Myocyte (in vitro differentiated cells): ENCODE measurements around the gene RANBP10. TPM values are rescaled to one million over a fixed set of nuclear protein-coding genes. Genes with fewer than 3 reads are reported as not detected.

Experiments used
- DNase-seq: peaks from one replicate; pipeline ENCODE4 v3.0.0-alpha.2; 2012; ENCODE audit warnings: low read depth
- total RNA-seq: library from RNA; depleted of rRNA; stranded (reverse); fragments of >200 nt; gene quantifications from 2 replicates; pipeline ENCODE4 v1.2.3, GENCODE V29; 2014

The RANBP10 gene
- total RNA-seq, 1 donor from 2014 or later = 6.9 TPM

DNA sequence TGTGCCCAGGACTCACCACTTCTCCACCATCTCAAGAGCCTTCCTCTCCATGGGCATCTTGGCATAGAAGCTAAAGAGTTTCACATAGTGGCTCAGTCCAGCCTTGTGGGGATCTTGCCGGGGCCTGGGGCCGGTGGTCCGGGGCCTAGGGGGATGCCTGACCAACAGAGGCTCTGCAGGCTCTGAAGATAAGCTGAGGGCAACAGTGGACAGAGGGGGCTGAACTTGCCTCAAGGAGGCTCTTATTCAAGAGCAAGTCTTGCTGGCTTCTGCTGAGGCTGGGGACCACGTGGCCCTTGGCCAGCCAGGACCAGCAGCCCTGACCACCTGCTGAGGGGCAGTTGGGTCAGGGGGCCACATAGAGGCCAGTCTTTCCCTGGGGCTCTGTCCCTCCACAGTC is 22.3 kb upstream of the RANBP10 start:
- DNase-seq = no peak

DNA sequence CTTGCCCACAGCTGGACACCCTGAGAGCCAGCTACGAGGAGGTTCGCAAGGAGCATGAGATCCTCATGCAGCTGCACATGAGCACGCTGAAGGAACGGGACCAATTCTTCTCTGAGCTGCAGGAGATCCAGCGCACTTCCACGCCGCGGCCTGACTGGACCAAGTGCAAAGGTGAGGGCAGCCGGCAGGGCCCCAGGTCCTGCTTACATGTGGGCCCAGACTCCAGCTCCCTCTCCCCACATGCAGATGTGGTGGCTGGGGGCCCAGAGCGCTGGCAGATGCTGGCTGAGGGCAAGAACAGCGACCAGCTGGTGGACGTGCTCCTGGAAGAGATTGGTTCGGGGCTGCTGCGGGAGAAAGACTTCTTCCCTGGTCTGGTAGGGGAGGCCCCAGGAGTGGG is 19.5 kb upstream of the RANBP10 start:
- no peak for DNase-seq

DNA sequence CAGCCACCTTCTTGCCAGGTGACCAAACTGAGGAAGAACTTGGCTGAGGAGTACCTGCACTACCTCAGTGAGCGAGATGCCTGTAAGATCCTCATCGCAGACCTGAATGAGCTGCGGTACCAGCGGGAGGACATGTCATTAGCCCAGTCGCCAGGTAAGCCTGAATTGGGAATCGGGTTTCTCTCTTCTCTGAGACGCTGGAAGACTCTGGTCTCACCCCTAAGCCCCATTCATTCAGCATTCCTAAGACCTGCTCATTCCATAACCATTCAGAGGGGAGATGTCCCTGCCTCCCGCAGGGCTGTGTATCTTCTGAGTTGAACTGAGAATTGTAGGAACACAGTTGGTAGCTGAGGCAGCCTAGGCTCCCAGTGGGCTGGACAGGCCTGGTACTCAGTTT is 18.8 kb upstream of the RANBP10 start:
- DNase-seq = no peak

DNA sequence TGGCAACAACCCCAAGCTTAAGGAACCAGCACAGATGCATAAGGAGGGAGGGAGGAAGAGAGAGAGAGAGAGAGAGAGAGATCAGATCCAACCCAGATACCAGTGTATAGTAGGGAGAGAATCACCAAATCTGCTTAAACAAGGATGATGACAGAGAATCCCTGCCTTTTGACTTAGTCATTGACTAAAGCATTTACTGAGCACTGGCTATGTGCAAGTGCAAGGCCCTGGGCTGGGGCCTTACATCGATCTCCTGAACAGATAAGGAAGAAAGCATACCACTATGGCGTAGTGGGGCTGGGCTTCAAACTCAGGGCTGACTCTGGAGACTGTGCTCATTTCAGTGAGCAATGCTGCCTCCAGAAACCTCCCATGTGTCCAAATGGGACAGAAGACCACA is 16.2 kb upstream of the RANBP10 start:
- DNase-seq = no peak

DNA sequence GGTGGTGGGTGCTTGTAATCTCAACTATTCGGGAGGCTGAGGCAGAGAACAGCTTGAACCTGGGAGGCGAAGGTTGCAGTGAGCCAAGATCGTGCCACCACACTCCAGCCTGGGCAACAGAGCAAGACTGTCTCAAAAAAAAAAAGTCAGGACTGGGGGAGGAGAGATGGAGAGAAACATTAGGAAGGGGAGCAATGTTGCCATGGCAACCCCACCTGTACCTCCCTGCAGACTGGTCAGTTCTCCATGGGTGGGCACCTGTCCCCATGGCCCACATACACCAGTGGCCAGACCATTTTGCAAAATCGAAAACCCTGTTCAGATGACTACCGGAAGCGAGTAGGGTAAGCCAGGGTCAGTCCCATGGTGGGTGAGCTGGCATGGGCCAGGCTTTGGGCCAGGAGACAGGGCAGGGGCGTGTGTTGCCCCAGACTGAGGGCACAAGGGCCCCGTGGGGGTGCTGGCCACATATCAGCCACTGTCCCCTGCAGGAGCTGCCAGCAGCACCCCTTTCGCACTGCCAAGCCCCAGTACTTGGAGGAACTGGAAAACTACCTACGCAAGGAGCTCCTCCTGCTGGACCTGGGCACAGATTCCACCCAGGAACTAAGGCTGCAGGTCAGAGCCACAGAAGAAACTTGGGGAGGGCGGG is 14.4 kb upstream of the RANBP10 start:
- DNase-seq = no peak

DNA sequence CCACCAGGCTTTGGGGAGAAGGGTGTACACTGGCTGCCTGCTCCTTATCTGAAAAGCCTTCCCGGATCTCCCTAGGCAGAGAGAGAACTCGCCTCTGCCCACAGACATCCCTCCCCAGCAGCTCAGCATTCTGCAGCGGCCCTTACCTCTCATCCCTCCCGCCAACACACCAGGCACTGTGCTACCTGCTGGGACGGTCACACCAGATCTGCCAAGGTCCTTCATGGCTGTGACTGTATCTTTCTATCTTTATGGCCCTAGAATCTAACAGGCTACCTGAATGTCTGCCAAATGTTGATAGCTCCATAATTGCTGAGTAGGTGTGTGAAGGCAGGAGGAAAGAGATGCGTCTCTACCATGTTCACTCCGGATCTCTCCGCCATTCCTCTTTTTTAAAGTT is 8.2 kb upstream of the RANBP10 start:
- DNase-seq = no peak

DNA sequence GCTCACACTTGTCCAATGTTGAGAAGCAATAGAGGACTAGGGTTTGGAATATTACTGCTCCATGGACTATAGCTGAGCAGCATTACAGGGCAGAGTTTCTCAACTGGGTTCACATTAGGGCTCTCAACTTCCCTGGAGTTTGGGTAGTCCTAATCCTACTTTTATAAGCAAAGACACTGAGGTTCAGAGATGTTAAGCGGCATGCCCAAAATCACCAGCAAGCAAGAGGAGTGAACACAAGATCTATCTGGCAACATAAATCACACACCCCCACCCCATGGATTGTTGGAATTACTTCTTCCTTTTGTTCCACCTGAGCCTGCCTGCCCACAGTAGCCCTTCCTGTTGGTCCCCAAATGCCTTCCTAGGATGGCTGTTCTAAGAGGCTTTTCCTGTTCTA is 5.5 kb upstream of the RANBP10 start:
- no peak for DNase-seq

DNA sequence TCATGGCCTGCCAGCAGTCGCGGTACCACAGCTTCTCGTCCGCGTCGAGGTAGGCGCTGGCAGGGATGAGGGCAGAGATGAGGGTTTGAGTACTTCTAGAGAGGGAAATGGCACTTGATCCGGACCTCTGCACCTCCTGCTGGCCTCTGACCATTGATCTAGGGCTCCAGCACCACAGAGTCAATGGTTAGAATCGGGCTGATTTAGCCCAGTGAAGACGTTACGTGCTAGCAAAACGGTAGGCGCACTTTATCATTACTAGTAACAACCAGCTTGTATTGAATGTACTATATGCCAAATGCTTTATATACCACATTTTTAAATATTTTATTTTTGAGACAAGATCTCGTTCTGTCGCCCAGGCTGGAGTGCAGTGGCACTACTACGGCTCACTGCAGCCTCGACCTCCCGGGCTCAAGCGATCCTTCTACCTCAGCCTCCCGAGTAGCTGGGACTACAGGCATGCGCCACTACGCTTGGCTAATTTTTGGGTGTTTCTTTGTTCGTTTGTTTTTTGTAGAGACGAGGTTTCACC is 855 bp upstream of the RANBP10 start:
- DNase-seq = no peak

DNA sequence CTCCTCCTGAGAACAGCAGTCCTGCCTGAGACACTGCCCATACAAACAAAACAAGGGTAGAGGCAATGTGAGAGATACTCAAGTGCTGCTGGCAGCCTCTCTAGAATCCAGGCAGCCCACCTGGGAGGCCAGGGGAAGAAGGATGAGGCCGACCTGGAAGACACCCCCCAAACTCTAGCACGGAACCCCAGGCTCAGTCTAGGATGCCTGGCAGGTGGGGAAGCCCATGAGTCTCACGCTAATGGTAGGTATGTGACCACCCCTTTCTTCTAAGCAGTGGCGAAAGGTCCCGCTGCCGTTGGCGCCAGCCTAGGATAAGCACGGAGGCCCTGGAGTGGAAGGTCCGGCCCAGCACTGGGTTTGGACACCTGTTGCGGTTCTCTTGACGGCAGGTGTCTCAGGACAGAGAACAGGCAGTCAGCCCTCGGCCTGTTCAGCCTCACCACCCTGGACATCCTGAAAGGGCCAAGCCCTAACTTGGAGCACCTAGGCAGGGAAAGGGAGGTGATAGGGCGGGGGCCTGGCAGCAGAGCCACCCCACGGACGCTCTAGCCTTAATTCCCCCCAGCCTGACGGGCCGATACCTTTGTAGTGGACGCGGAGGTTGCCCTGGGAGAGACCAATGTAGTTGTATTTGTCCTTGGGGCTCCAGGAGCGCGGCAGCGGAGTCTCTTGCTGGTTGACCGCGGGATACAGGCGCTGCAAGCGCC is 487 bp downstream of the RANBP10 start:
- DNase-seq = peak; percentile 55

DNA sequence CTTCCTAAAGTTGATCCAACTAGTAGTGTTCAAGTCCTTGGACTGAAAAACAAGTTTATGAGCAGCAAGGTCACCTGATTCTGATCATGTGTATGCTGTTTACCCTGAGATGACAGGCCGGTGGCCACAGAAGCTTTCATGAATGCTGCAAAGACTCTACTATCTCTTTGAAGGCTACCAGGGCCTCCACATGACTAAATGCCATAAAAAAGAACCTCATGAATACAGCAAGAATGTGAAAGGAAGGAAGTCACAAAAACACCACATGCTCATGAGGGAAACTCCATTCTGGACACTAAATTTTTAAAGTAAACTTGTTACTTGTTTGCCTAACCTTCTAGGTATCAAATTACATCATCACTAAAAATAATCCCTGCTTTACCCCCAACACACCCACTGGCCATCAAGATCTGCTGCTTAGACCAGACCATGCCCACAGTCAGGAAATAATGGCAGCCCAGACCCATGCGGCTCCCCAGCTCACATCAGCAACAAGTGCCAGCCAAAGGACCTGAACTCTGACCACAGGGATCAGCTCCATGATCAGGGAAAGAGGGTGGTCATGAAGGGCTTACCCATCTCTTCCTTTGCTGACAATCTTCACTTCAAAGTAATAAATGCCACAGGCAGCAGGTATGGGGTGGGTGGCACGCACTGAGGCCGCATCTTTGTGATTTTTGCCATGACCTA is 1.4 kb downstream of the RANBP10 start:
- peak; percentile 29 for DNase-seq

DNA sequence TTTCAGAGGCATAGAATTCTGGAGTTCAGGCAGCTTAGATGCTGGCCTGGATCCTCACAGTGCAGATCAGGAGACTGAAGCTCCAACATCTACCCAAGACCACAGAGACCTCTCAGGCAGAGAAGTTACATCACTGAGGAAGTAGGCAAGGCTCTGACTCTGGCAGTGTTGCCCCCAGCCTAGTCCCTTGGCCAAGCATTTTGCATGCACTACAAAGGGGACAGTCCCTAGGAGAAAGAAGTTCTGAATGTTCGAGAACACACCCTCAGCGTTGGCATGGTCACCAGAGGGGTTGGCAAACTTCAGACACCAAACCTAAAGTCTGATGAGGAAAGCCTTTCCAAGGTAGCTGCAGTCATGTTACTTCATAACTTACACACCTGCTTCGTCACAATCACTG is 2.5 kb downstream of the RANBP10 start:
- no peak for DNase-seq

DNA sequence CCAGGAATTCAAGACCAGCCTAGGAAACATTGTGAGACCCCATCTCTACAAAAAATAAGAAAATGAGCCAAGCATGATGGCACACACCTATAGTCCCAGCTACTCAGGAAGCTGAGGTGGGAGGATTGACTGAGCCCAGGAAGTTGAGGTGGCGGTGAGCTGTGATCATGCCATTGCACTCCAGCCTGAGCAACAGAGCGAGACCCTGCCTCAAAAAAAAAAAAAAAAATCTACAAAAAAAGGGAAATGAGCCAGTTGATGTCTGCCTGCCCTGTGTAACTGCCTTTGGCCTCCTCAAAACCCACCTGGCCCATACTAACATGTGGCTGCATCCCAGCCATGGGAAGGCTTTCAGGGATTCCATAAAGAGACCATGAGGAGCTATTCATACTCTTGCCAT is 4.5 kb downstream of the RANBP10 start:
- no peak for DNase-seq

DNA sequence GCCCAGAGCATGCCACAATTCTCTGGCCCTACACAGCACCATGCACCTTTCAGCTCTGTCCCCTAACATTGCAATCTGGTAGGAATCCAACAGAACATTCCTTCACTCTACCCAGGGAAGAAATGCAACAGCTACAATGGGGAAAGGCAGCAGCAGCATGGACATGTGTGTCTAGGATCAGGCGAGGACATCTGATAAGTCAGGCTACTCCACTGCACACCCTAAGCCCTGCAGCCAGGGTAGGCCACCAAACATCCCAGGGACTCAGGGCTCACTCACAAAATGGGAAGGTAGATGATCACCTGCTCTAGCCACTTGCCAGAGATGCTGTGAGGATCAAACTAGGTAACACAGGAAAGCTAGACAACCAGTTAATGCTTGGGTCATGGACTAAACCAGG is 5.1 kb downstream of the RANBP10 start:
- DNase-seq = no peak

DNA sequence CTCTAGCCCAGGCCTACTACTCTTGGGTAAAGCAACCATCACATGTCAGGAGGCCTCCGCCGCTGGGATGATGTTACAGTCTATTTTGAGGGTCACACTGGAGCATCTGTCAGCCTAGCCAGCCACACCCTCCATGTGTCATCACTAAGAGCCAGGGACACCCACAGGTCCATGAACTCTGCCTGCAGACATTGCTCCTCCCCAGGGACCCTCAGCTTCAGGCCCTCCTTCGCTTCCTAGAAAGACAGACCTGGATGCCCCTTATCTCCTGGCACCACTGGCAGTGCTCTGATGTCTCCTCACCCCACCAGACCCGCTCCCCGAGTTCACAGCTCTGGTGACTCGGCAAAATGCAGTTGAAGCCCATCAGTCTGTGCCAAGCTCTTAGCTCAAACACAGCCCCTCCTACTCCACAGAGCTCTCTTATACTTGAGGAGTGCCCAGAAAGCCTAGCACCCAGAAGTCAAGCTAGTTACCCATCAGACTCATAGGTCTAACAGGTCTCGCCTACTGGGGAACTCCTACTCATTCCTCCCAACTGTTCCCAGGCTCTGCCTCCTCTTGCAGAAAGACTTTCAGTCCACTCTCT is 5.9 kb downstream of the RANBP10 start:
- peak; percentile 94 for DNase-seq

DNA sequence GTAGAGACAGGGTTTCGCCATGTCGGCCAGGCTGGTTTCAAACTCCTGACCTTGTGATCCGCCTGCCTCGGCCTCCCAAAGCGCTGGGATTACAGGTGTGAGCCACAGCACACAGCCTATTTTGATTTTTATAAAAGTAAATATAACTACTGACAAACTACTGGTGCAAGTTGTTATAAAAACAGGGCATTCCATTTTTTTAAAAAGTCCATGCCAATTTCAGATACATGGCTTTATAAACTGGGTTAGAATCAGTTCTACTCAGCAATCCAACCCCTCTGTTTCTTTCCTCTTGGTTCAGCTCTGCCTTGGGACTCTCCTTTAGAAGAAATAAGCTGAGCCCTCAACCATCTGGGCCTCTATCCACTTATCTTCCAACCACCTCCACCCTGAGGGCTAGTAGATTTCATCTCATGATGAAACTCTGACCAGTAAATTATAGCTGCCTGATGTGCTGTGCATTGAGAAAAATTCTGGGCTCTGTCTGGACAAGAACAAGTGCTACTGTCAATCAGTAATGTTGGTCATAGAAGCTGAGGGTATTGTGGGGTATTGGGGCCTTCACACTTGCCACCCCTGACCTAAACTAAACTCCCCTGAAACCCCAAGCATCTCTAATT is 10.2 kb downstream of the RANBP10 start:
- DNase-seq = peak; percentile 42

DNA sequence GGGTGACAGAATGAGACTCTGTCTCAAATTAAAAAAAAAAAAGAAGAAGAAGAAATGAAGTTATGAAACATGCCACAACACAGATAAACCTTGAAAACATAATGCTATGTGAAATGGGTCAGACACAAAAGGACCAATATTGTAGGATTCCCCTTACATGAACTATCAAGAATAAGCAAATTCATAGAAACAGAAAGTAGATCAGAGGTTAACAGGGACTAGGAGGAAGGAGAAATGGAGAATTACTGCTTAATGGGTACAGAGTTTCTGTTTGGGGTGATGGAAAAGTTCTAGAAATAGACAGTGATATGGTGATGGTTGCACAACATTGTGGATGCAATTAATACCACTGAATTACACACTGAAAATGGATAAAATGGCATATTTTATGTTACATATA is 16.3 kb downstream of the RANBP10 start:
- no peak for DNase-seq

DNA sequence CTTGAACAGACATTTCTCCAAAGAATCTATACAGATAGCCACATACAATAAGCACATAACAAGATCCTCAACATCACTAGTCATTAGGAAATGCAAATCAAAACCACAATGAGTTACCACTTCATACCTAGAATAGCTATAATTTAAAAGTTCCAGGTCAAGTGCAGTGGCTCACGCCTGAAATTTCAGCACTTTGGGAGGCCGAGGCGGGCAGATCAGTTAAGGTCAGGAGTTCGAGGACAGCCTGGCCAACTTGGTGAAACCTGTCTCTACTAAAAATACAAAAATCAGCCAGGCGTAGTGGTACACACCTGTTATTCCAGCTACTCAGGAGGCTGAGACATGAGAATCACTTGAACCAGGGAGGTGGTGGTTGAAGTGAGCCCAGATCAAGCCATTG is 19.9 kb downstream of the RANBP10 start:
- no peak for DNase-seq

DNA sequence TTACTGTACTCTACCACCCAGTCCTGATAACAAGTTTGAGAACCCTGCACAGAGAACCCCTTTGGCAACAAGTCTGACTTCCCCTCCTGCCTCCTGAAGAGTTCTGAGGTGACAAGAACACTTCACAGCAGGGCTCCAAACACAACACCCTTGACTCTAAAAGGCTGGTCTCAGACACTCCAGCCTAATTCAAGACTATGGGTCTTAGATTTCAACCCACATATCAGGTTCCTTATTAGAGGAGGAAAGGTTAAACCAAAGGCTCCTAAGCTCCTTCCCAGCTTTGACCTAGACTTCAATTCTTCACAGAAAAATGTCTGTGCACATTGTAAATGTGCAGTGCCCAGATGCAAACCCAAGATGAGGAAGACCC is 23.0 kb downstream of the RANBP10 start:
- DNase-seq = no peak

DNA sequence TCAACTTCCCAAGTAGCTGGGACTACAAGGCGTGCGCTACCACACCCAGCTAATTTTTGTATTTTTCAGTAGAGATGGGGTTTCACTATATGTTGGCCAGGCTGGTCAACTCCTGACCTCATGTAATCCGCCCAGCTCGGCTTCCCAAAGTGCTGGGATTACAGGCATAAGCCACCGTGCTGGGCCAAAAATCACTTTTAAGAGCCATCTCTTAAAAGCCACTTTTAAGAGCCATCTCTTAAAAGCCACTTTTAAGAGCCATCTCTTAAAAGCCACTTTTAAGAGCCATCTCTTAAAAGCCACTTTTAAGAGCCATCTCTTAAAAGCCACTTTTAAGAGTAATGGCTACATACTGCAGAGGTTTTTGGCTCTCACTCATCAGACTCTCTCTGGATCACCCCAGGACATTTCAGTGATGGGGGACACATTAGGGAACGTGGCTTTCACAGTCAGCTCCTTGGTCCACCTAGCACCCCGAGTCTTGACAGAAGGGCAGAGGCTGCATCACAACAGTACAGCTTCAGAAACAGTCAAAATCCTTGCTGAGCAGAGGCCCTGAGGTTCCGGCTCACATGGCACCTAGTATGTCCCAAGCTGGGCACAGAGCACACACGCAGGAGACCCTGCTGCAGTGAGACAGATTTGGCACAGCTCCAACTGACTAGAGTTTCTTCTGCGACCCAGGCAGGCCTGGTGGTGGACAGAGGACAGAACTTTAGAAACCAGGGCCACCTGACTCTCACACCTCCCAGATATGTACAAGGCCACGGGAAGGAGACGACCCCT is 23.6 kb downstream of the RANBP10 start:
- DNase-seq = no peak

DNA sequence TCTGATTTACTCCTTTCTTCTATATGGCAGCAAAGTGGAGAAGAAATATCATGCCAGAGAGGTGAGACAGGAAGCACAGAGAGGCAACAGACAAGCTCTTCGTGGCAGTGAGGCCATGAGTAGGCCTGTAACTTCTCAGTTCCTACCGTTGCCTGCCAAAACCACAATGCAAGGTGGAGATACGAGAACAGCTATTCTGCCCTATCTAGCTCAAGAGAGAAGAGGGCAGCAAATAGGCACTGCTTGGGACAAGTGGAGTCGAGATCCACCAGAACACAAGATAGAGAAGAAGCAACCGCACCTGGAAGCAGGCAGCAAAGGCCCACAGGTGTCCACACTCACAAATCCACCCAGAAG is 24.8 kb downstream of the RANBP10 start:
- DNase-seq = no peak
